Activated CD4-positive, alpha-beta T cell treated with anti-CD3 and anti-CD28 coated beads, Interleukin-2, amount 10 ng/mL, durations not matched to agents 7 days and 5 days (primary cell): ENCODE measurements around the gene STK32C. TPM values are rescaled to one million over a fixed set of nuclear protein-coding genes. Genes with fewer than 3 reads are reported as not detected.
A peak's percentile ranks its signal among the peaks of the same experiment; 100 is the strongest.
"Not testable (repeated sequence)": the region's sequence is repeated elsewhere in the genome, so short reads cannot be mapped to it uniquely, and the experiment has no call there.

Source experiments
- CTCF ChIA-PET: fragments of 350-600 bp; sonication (Branson Sonifier 250); formaldehyde crosslinking; loops from one replicate; lab custom pipeline; 2021; ENCODE audit warnings: antibody characterized with exemption; lab: Charles Lee
- POLR2A ChIA-PET: fragments of 350-600 bp; sonication (Branson Sonifier 250); formaldehyde crosslinking; loops from one replicate; lab custom pipeline; 2021; ENCODE audit warnings: antibody characterized with exemption; lab: Charles Lee
- DNase-seq: peaks from one replicate; pipeline ENCODE4 v3.0.0-alpha.2; 2020
- H3K27ac Mint-ChIP-seq: one replicate; pipeline ENCODE4 v1.8.0; 2021; ENCODE audit warnings: mild to moderate bottlenecking, moderate library complexity, mixed read lengths
- H3K27me3 Mint-ChIP-seq: one replicate; pipeline ENCODE4 v1.8.0; 2021; ENCODE audit warnings: mixed read lengths
- H3K36me3 Mint-ChIP-seq: one replicate; pipeline ENCODE4 v1.8.0; 2021; ENCODE audit warnings: low read depth, mixed read lengths
- H3K4me1 Mint-ChIP-seq: one replicate; pipeline ENCODE4 v1.8.0; 2021; ENCODE audit warnings: mixed read lengths
- H3K4me3 Mint-ChIP-seq: one replicate; pipeline ENCODE4 v1.8.0; 2021; ENCODE audit warnings: mild to moderate bottlenecking, moderate library complexity, mixed read lengths
- H3K9me3 Mint-ChIP-seq: one replicate; pipeline ENCODE4 v1.8.0; 2021; ENCODE audit warnings: mixed read lengths
- total RNA-seq, 2 experiments: library from RNA; stranded (reverse); gene quantifications; one replicate each; pipeline ENCODE4 v1.2.3, GENCODE V29; 2021

The STK32C gene
- total RNA-seq, 2 experiments from 2014 or later: 11.1 to 15.2 TPM

- no peak for DNase-seq
- no peaks in the 10 kb centered on the region for H3K9me3 Mint-ChIP-seq
- H3K4me3 Mint-ChIP-seq: no peak overlapping the region
- peak overlapping the region; percentile 22 for H3K27ac Mint-ChIP-seq
- ChIA-PET CTCF (no interaction called here), POLR2A (no interaction called here)
- no peaks in the 10 kb centered on the region for H3K36me3 Mint-ChIP-seq
- H3K27me3 Mint-ChIP-seq: no peaks in the 10 kb centered on the region
- H3K4me1 Mint-ChIP-seq: peaks cover 22% of the 10 kb centered on the region
Measured at GRCh38 chr10:132167041-132167674, 140.6 kb downstream of the STK32C start.

DNA sequence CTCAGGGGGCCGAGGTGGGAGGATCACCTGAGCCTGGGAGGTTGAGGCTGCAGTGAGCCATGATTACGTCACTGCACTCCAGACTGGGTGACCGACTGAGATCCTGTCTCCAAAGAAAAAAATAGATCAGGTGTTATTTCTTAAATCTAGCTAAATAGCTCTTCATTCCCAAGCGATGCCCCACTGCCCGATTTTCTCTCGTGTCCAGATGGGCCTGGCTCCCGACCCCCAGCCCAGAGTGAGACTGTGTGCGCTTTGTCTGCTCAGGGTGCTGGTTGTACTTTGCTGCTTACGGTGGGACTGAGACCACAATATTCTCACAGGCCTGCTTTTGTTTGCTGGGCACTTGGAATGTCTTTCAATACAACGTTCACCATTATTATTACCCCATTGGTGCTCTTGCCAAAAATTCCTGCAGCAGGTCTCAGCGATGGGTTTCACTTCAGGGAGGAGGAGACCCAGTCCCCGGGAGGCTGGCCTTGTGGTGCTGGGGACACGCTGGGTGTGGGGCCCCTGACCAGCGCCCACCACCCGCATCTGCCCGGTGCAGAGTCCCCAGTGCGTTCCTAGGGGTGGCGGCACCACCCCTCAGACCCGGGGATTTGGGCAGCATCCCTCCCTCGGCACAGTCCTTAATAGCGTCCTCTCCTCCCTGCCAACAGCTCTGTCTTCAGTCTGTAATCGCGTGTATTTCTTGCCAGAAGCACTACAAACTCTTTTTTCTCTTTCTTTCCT is 141.4 kb downstream of the STK32C start:
- peak overlapping the region; percentile 22 for H3K27ac Mint-ChIP-seq
- H3K36me3 Mint-ChIP-seq: peaks cover 2% of the 10 kb centered on the region
- DNase-seq: no peak
- CTCF ChIA-PET: no interaction called here
- peaks cover 27% of the 10 kb centered on the region for H3K4me1 Mint-ChIP-seq
- H3K9me3 Mint-ChIP-seq: no peaks in the 10 kb centered on the region
- H3K4me3 Mint-ChIP-seq: no peak overlapping the region
- no peaks in the 10 kb centered on the region for H3K27me3 Mint-ChIP-seq
- POLR2A ChIA-PET: no interaction called here

- H3K27me3 Mint-ChIP-seq: no peaks in the 10 kb centered on the region
- H3K36me3 Mint-ChIP-seq: peaks cover 2% of the 10 kb centered on the region
- no peak overlapping the region for H3K27ac Mint-ChIP-seq
- DNase-seq: no peak
- ChIA-PET POLR2A (no interaction called here), CTCF (no interaction called here)
- peaks cover 29% of the 10 kb centered on the region for H3K4me1 Mint-ChIP-seq
- H3K4me3 Mint-ChIP-seq: no peak overlapping the region
- H3K9me3 Mint-ChIP-seq: no peaks in the 10 kb centered on the region
Measured at GRCh38 chr10:132165416-132165980, 142.3 kb downstream of the STK32C start.

GRCh38 chr10:132164761-132165278 is 142.9 kb downstream of the STK32C start:
- Mint-ChIP-seq H3K4me3 (no peak overlapping the region), H3K4me1 (peaks cover 29% of the 10 kb centered on the region), H3K36me3 (peaks cover 2% of the 10 kb centered on the region), H3K9me3 (no peaks in the 10 kb centered on the region), H3K27me3 (no peaks in the 10 kb centered on the region), H3K27ac (peak overlapping the region; percentile 21)
- CTCF ChIA-PET: no interaction called here
- no peak for DNase-seq
- POLR2A ChIA-PET: no interaction called here

GRCh38 chr10:132163826-132164515 is 143.8 kb downstream of the STK32C start:
- CTCF ChIA-PET: interaction anchor here (1.4 kb wide), 1 partner anchor 22 kb away, joined by 3 read pairs; no protein-coding TSS in a partner anchor
- H3K36me3 Mint-ChIP-seq: peaks cover 2% of the 10 kb centered on the region

DNA sequence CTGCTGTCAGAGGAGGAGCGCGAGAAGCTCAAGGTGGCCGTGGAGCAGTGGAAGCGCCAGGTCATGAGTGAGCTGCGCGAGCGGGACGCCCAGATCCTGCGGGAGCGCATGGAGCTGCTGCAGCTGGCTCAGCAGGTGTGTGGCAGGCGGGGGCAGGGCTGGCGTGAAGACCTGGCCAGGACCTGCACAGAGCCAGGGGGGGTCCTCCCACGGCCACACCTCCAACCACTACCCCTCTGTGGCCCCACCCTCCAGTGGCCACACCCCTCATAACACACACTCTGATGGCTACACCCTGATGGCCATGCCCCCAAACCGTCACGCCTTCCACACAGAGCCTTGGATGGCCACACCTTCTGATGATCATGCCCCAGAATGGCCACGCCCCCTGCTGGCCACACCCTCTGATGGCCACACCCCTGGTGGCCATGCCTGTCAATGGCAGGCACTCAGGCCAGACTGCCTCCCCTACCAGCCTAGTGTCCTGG is 144.4 kb downstream of the STK32C start:
- ChIA-PET POLR2A (no interaction called here), CTCF (interaction anchor here (0.6 to 1.4 kb wide), 2 partner anchors 21 to 25 kb away, joined by 3 read pairs; no protein-coding TSS in a partner anchor)
- peaks cover 37% of the 10 kb centered on the region for H3K4me1 Mint-ChIP-seq
- H3K27me3 Mint-ChIP-seq: no peaks in the 10 kb centered on the region
- peak; percentile 40 for DNase-seq
- H3K4me3 Mint-ChIP-seq: no peak overlapping the region
- no peaks in the 10 kb centered on the region for H3K9me3 Mint-ChIP-seq
- H3K27ac Mint-ChIP-seq: no peak overlapping the region
- H3K36me3 Mint-ChIP-seq: peaks cover 2% of the 10 kb centered on the region

More at GRCh38 chr10:132163826-132164515, 143.8 kb downstream of the STK32C start:
- DNase-seq: no peak
- no peaks in the 10 kb centered on the region for H3K9me3 Mint-ChIP-seq
- peaks cover 34% of the 10 kb centered on the region for H3K4me1 Mint-ChIP-seq
- H3K4me3 Mint-ChIP-seq: no peak overlapping the region
- no peak overlapping the region for H3K27ac Mint-ChIP-seq
- no peaks in the 10 kb centered on the region for H3K27me3 Mint-ChIP-seq
- POLR2A ChIA-PET: no interaction called here

DNA sequence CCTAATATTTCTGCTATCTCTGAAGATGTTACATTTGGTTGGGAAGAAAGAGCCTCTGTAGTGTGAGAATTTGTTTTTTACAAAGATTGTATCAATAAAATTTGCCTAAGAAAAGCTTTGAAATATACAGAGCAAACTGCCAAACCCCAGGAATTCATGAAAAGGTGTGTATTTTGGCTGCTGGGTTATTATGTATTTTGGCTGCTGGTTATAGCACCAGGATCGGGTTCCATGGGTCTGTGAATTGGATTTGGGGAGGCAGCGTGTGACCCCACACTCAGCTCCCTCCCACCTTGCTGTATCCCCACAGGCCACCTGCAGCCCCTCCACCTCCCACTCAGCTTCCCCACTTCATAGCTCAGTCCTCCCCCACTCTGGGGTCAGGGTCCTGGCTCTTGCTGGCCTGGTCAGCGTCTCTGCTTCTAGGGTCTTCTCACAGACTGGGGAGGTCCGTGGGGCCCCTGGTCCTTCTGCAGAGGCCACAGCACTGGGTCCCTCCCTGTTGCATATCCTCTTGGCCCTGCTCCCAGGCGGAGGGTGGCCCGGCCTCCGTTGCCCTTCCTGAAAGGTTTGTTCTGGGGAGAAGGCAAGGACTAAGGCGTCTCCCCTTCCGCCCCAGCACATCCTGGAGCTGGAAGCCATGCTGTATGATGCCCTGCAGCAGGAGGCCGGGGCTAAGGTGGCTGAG is 145.0 kb downstream of the STK32C start:
- no peak for DNase-seq
- ChIA-PET CTCF (interaction anchor here (0.6 to 1.4 kb wide), 2 partner anchors 20 to 26 kb away, joined by 3 read pairs; no protein-coding TSS in a partner anchor), POLR2A (no interaction called here)

DNA sequence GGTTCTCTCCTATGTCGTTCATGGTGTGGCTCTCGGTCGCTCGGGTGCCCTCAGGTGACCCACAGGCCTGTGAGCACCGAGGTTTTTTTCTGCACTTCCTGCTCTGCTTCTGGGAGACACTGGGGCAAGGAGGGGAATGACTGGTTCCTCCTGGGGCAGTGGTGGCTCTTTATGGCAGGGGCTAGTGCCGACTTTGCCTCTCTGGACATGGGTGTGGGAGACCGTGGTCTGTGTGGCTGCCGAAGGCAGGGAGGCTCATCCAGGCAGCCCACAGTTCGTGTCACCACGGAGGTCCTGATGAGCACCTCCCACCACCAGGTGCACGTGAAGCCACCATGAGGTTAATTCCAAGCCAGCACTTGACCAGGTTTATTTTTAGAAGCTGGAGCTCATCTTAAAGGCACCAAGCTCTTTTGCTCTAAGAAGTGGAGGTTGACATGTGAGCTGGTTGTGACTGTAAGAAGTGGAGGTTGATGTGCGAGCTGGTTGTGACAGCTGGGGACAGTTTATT is 145.7 kb downstream of the STK32C start:
- H3K9me3 Mint-ChIP-seq: no peaks in the 10 kb centered on the region
- ChIA-PET CTCF (no interaction called here), POLR2A (no interaction called here)
- peak; percentile 38 for DNase-seq
- H3K27ac Mint-ChIP-seq: peak overlapping the region; percentile 92
- H3K36me3 Mint-ChIP-seq: peaks cover 2% of the 10 kb centered on the region
- H3K4me1 Mint-ChIP-seq: peaks cover 45% of the 10 kb centered on the region
- H3K27me3 Mint-ChIP-seq: no peaks in the 10 kb centered on the region
- no peak overlapping the region for H3K4me3 Mint-ChIP-seq

More for the DNA sequence above, 145.0 kb downstream of the STK32C start:
- Mint-ChIP-seq H3K36me3 (peaks cover 2% of the 10 kb centered on the region), H3K27me3 (no peaks in the 10 kb centered on the region), H3K4me1 (peaks cover 41% of the 10 kb centered on the region), H3K9me3 (no peaks in the 10 kb centered on the region), H3K4me3 (no peak overlapping the region), H3K27ac (peak overlapping the region; percentile 92)

DNA sequence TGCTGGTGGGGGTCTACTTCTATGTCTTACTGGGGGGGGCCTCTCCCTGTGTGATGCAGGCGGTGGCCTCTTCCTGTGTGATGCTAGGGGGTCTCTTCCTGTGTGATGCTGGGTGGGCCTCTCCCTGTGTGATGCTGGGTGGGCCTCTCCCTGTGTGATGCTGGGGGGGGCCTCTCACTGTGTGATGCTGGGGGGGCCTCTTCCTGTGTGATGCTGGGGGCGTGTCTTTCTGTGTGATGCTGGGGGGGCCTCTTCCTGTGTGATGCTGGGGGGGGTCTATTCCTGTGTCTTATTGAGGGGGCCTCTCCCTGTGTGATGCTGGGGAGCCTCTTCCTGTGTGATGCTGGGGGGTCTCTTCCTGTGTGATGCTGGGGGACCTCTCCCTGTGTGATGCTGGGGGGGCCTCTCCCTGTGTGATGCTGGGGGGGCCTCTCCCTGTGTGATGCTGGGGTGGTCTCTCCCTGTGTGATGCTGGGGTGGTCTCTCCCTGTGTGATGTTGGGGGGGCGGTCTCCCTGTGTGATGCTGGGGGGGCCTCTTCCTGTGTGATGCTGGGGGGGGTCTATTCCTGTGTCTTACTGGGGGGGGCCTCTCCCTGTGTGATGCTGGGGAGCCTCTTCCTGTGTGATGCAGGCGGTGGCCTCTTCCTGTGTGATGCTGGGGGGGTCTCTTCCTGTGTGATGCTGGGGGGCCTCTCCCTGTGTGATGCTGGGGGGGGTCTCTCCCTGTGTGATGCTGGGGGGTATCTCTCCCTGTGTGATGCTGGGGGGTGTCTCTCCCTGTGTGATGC is 146.7 kb downstream of the STK32C start:
- POLR2A ChIA-PET, CTCF ChIA-PET, H3K9me3 Mint-ChIP-seq, H3K36me3 Mint-ChIP-seq, H3K4me3 Mint-ChIP-seq, H3K27me3 Mint-ChIP-seq, DNase-seq: not testable (repeated sequence)
- Mint-ChIP-seq H3K4me1 (peaks cover 39% of the 10 kb centered on the region), H3K27ac (peak overlapping the region; percentile 79)

- CTCF ChIA-PET, H3K4me3 Mint-ChIP-seq, H3K9me3 Mint-ChIP-seq, H3K36me3 Mint-ChIP-seq, POLR2A ChIA-PET, H3K27me3 Mint-ChIP-seq, DNase-seq: not testable (repeated sequence)
- Mint-ChIP-seq H3K27ac (peak overlapping the region; percentile 78), H3K4me1 (peaks cover 39% of the 10 kb centered on the region)
Measured at GRCh38 chr10:132160231-132160630, 147.5 kb downstream of the STK32C start.
